Panc1 (cell line): Measurements from ENCODE around the gene NCOA5. TPM values are rescaled to one million over a fixed set of nuclear protein-coding genes. Genes with fewer than 3 reads are reported as not detected.

Experiments
- ATAC-seq: fragments of 200-7000 bp; cut with Tn5 transposase; 2 replicates; pipeline ENCODE4 v1.9.1; 2020; ENCODE audit warnings: mild to moderate bottlenecking, moderate library complexity
- BruUV-seq: library from RNA; stranded (reverse); fragments of 400-500 nt; replicated peaks from 2 replicates; lab custom pipeline; 2021; lab: Mats Ljungman, UMichigan
- CTCF ChIA-PET: fragments of 300-600 bp; sonication (Branson Sonifier 250); formaldehyde crosslinking; loops from one replicate; lab custom pipeline; 2022; ENCODE audit warnings: antibody characterized with exemption; lab: Charles Lee
- POLR2A ChIA-PET: fragments of 300-600 bp; sonication (Branson Sonifier 250); formaldehyde crosslinking; loops from one replicate; lab custom pipeline; 2022; ENCODE audit warnings: antibody characterized with exemption; lab: Charles Lee
- DNase-seq: peaks from one replicate; pipeline ENCODE4 v3.0.0-alpha.2; 2010; ENCODE audit warnings: low read depth, low spot score
- H3K27ac ChIP-seq: 2 replicates; pipeline ENCODE4 v1.5.1; 2011; ENCODE audit warnings: mild to moderate bottlenecking, low read length, inconsistent platforms
- H3K27me3 ChIP-seq: fragments of 200-500 bp; sonication (Bioruptor generic); 2 replicates; pipeline ENCODE4 v1.6.0; 2014; ENCODE audit warnings: low read length, inconsistent platforms; ENCODE audit not compliant: control insufficient read depth, insufficient read depth
- H3K36me3 ChIP-seq: fragments of 200-500 bp; sonication (Bioruptor generic); 2 replicates; pipeline ENCODE4 v1.5.1; 2014; ENCODE audit warnings: inconsistent platforms, mild to moderate bottlenecking, low read length, moderate library complexity; ENCODE audit not compliant: control insufficient read depth, insufficient read depth
- H3K4me1 ChIP-seq: 2 replicates; pipeline ENCODE4 v1.5.1; 2011; ENCODE audit warnings: inconsistent platforms, mild to moderate bottlenecking, low read length, moderate library complexity; ENCODE audit not compliant: control insufficient read depth, insufficient read depth
- H3K4me3 ChIP-seq, 2 experiments: 2 replicates each; pipeline ENCODE4 v1.5.1; 2011 to 2012; ENCODE audit warnings: low read depth in 2 of 2, low read length in 2 of 2, mild to moderate bottlenecking in 2 of 2, inconsistent platforms in 1 of 2, moderate library complexity in 1 of 2
- H3K9me3 ChIP-seq: fragments of 200-500 bp; sonication (Bioruptor generic); 2 replicates; pipeline ENCODE4 v1.5.1; 2014; ENCODE audit warnings: low read depth, mild to moderate bottlenecking, inconsistent platforms, low read length, moderate library complexity; ENCODE audit not compliant: control insufficient read depth, insufficient read depth
- POLR2AphosphoS5 ChIP-seq: IDR thresholded peaks from 2 replicates; pipeline ENCODE4 v1.6.1; 2012; ENCODE audit warnings: mild to moderate bottlenecking, low read depth, low read length, moderate library complexity
- SIN3A ChIP-seq: IDR thresholded peaks from 2 replicates; pipeline ENCODE4 v1.6.1; 2012; ENCODE audit warnings: low read depth, mild to moderate bottlenecking, low read length, moderate library complexity, borderline replicate concordance; ENCODE audit not compliant: insufficient read depth
- TCF7L2 ChIP-seq: IDR thresholded peaks from 2 replicates; pipeline ENCODE4 v1.6.1; 2011; ENCODE audit warnings: mild to moderate bottlenecking, low read depth, low read length, inconsistent platforms
- in situ Hi-C: cut with HindIII; loops from 2 replicates; pipeline ENCODE4 v1.10.0; 2016; ENCODE audit warnings: low sequenced_read_pairs, low pct_unique_long_range_greater_than_20kb
- intact Hi-C: fragments of 100-400 bp; cut with micrococcal nuclease; formaldehyde crosslinking; loops from one replicate; pipeline ENCODE4 v1.10.0; 2022; ENCODE audit not compliant: unreplicated experiment
- total RNA-seq: library from RNA; stranded (reverse); gene quantifications from one replicate; pipeline ENCODE4 v1.2.1, GENCODE V29; 2021; ENCODE audit not compliant: unreplicated experiment
- TF ChIP-seq, protein P1 (sequence below), 2 experiments: IDR thresholded peaks; 2 replicates each; pipeline ENCODE4 v1.6.1; 2011 to 2012; ENCODE audit warnings: low read depth in 2 of 2, control low read depth in 1 of 2, low read length in 1 of 2, mild to moderate bottlenecking in 1 of 2, moderate library complexity in 1 of 2; ENCODE audit not compliant: insufficient read depth in 1 of 2
- TF ChIP-seq, protein P2 (sequence below): fragments of 450-650 bp; IDR thresholded peaks from 2 replicates; pipeline ENCODE4 v1.5.1; 2017; ENCODE audit warnings: mild to moderate bottlenecking

NCOA5 gene
- total RNA-seq, 1 experiment from 2014 or later = 30.6 TPM

DNA sequence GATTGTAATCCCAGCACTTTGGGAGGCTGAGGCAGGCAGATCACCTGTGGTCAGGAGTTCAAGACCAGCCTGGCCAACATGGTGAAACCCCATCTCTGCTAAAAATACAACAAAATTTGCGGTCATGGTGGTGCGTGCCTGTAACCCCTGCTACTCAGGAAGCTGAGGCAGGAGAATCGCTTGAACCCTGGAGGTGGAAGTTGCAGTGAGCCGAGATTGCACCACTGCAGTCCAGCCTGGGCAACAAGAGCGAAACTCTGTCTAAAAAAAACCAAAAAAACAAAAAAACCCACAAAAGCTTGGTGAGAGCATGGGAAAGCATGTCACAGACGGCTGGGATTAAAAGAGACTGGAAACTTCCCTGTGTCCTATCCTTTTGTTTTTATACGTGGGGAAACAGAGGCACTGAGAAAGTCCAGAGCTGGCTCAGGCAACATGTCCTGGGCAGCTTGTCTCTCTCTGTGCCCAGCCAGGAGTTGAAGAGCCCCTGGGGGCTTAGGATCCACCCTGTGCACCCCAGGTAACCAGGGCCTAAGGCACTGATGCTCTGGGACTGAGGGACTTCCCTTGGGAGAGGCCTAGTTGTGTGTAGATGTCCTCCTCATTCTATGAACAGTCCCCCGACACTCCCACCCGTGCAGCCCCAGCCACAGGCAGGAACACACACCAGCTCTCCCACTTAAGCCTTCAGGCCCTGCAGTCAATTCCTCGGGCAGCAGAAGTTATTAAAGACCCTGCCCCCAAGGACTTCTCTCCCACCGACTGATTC lies 44.3 kb upstream of the NCOA5 start:
- peaks cover 4% of the 10 kb centered on the region; the same call in 1 of the 2 replicates for H3K4me1 ChIP-seq
- BruUV-seq = no TSS peak
- ATAC-seq = no peak
- in situ Hi-C loops (no loop called here), intact Hi-C loops (loop anchor here (5.0 kb wide), 1 partner anchor 118 kb away; no protein-coding TSS in a partner anchor)
- H3K4me3 ChIP-seq = no peak overlapping the region
- TF ChIP-seq POLR2AphosphoS5 = no peak
- TF ChIP-seq, protein P1, sequence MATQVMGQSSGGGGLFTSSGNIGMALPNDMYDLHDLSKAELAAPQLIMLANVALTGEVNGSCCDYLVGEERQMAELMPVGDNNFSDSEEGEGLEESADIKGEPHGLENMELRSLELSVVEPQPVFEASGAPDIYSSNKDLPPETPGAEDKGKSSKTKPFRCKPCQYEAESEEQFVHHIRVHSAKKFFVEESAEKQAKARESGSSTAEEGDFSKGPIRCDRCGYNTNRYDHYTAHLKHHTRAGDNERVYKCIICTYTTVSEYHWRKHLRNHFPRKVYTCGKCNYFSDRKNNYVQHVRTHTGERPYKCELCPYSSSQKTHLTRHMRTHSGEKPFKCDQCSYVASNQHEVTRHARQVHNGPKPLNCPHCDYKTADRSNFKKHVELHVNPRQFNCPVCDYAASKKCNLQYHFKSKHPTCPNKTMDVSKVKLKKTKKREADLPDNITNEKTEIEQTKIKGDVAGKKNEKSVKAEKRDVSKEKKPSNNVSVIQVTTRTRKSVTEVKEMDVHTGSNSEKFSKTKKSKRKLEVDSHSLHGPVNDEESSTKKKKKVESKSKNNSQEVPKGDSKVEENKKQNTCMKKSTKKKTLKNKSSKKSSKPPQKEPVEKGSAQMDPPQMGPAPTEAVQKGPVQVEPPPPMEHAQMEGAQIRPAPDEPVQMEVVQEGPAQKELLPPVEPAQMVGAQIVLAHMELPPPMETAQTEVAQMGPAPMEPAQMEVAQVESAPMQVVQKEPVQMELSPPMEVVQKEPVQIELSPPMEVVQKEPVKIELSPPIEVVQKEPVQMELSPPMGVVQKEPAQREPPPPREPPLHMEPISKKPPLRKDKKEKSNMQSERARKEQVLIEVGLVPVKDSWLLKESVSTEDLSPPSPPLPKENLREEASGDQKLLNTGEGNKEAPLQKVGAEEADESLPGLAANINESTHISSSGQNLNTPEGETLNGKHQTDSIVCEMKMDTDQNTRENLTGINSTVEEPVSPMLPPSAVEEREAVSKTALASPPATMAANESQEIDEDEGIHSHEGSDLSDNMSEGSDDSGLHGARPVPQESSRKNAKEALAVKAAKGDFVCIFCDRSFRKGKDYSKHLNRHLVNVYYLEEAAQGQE (IDR thresholded peaks at IDR 0.05; ENCODE audit: insufficient read depth in 1 of 2, low read depth in 2 of 2, low read length in 1 of 2) = no peak
- no peak for TF ChIP-seq SIN3A
- TF ChIP-seq TCF7L2 = no peak
- TF ChIP-seq, protein P2, sequence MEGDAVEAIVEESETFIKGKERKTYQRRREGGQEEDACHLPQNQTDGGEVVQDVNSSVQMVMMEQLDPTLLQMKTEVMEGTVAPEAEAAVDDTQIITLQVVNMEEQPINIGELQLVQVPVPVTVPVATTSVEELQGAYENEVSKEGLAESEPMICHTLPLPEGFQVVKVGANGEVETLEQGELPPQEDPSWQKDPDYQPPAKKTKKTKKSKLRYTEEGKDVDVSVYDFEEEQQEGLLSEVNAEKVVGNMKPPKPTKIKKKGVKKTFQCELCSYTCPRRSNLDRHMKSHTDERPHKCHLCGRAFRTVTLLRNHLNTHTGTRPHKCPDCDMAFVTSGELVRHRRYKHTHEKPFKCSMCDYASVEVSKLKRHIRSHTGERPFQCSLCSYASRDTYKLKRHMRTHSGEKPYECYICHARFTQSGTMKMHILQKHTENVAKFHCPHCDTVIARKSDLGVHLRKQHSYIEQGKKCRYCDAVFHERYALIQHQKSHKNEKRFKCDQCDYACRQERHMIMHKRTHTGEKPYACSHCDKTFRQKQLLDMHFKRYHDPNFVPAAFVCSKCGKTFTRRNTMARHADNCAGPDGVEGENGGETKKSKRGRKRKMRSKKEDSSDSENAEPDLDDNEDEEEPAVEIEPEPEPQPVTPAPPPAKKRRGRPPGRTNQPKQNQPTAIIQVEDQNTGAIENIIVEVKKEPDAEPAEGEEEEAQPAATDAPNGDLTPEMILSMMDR = no peak
- ChIA-PET POLR2A (no interaction called here), CTCF (interaction anchor here (0.7 kb wide), 1 partner anchor 172 kb away, joined by 3 read pairs; no protein-coding TSS in a partner anchor)
- no peaks in the 10 kb centered on the region for H3K36me3 ChIP-seq
- H3K9me3 ChIP-seq = no peaks in the 10 kb centered on the region
- peaks cover 6% of the 10 kb centered on the region; the same call in 1 of the 2 replicates for H3K27me3 ChIP-seq
- H3K27ac ChIP-seq = no peak overlapping the region
- no peak for DNase-seq

DNA sequence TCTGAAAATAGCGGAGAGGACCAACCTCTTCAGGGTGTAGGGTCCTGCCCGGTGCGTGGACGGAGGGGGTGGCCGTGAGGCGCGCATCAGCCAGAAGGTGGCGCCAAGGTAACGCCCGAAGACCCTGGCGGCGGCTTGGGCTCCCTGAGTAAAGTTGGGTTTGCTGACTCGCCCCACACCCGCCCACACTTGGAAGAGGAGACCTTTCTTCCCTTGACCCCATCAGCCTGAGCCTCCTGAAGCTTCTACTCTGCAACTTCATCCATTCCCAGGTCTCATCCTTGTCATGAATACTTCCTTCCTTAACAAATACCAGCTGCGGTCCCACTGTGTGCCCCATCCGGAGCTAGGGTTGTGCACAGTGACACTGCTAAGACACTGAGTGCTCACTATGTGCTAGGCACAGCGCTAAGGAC lies 43.0 kb upstream of the NCOA5 start:
- TF ChIP-seq, protein P2 = peak; percentile 96
- TF ChIP-seq, protein P1 (IDR thresholded peaks at IDR 0.05; ENCODE audit: insufficient read depth in 1 of 2, low read depth in 2 of 2, low read length in 1 of 2) = 0 out of 4 replicates have a peak, but pooled peaks of 1 of the 2 experiments have one; percentile 23
- no peak for TF ChIP-seq POLR2AphosphoS5
- no peak for TF ChIP-seq TCF7L2
- no peak for TF ChIP-seq SIN3A
- CTCF ChIA-PET = interaction anchor here (1.3 to 1.6 kb wide), 2 partner anchors 13 to 216 kb away, joined by 3 to 7 read pairs; no protein-coding TSS in a partner anchor
- in situ Hi-C loops (no loop called here), intact Hi-C loops (loop anchor here (1.0 to 5.0 kb wide), 2 partner anchors 120 to 217 kb away; no protein-coding TSS in a partner anchor)
- Histone ChIP-seq H3K4me3 (no peak overlapping the region), H3K27ac (no peak overlapping the region), H3K9me3 (no peaks in the 10 kb centered on the region), H3K4me1 (peaks cover 4% of the 10 kb centered on the region; the same call in 1 of the 2 replicates), H3K27me3 (peaks cover 6% of the 10 kb centered on the region; the same call in 1 of the 2 replicates), H3K36me3 (no peaks in the 10 kb centered on the region)
- POLR2A ChIA-PET = no interaction called here
- ATAC-seq = peak; percentile 94
- no peak for DNase-seq
- BruUV-seq = no TSS peak
